Endothelial cell of umbilical vein (primary cell): Measurements from ENCODE around the gene CORO1A. TPM values are rescaled to one million over a fixed set of nuclear protein-coding genes. Genes with fewer than 3 reads are reported as not detected.

Experiments used
- BruUV-seq: library from RNA; stranded (reverse); fragments of 400-500 nt; replicated peaks from 2 replicates; lab custom pipeline; 2021; lab: Mats Ljungman, UMichigan
- CTCF ChIA-PET: fragments of 300-600, 350-600 bp; sonication (Branson Sonifier 250); formaldehyde crosslinking; loops from one replicate; lab custom pipeline; 2021; ENCODE audit warnings: antibody characterized with exemption, inconsistent platforms; lab: Charles Lee
- POLR2A ChIA-PET: fragments of 300-600, 350-600 bp; sonication (Branson Sonifier 250); formaldehyde crosslinking; loops from one replicate; lab custom pipeline; 2021; ENCODE audit warnings: antibody characterized with exemption, inconsistent platforms; lab: Charles Lee
- DNase-seq: peaks from one replicate; pipeline ENCODE4 v3.0.0-alpha.2; 2011; ENCODE audit warnings: low read depth, low spot score
- FAIRE-seq: peaks from 2 replicates; lab custom pipeline; 2011; peaks lifted over from hg19 to GRCh38; lab: Jason Lieb, UNC
- H2AFZ ChIP-seq: 2 replicates; pipeline ENCODE4 v1.6.0; 2012; ENCODE audit warnings: low read depth, low read length, control low read depth, inconsistent platforms
- H3K27ac ChIP-seq: 2 replicates; pipeline ENCODE4 v1.5.1; 2011; ENCODE audit warnings: low read depth, mild to moderate bottlenecking, control low read depth, low read length, moderate library complexity; ENCODE audit not compliant: insufficient read depth
- H3K27me3 ChIP-seq, 2 experiments: 2 replicates each; pipeline versions ENCODE4 v1.6.0 to v1.6.1; 2011; ENCODE audit warnings: low read length in 2 of 2, mixed read lengths in 1 of 2; ENCODE audit not compliant: control insufficient read depth in 2 of 2, insufficient read depth in 2 of 2
- H3K36me3 ChIP-seq, 2 experiments: 2 replicates in 1 of 2; 3 replicates in 1 of 2; pipeline ENCODE4 v1.5.1; 2011; ENCODE audit warnings: low read length in 2 of 2, mild to moderate bottlenecking in 1 of 2, moderate library complexity in 1 of 2; ENCODE audit not compliant: control insufficient read depth in 2 of 2, insufficient read depth in 2 of 2; ENCODE audit errors: extremely low read depth in 1 of 2
- H3K4me1 ChIP-seq: 3 replicates; pipeline ENCODE4 v1.5.1; 2011; ENCODE audit warnings: mild to moderate bottlenecking, low read length; ENCODE audit not compliant: control insufficient read depth, insufficient read depth; ENCODE audit errors: extremely low read depth
- H3K4me2 ChIP-seq: 2 replicates; pipeline ENCODE4 v1.6.1; 2011; ENCODE audit warnings: low read length, control low read depth, mixed read lengths; ENCODE audit not compliant: insufficient read depth
- H3K4me3 ChIP-seq, 3 experiments: fragments of 200-600 bp in 1 of 3; sonication (generic), shearing (Covaris generic) in 1 of 3; replicated peaks in 1 of 3; 2 replicates each; pipeline ENCODE4 v1.5.1; 2011 to 2016; ENCODE audit warnings: control low read depth in 3 of 3, low read length in 3 of 3, mild to moderate bottlenecking in 2 of 3, inconsistent platforms in 1 of 3, low read depth in 1 of 3, moderate library complexity in 1 of 3; ENCODE audit not compliant: insufficient read depth in 1 of 3
- H3K79me2 ChIP-seq: 2 replicates; pipeline ENCODE4 v1.6.0; 2012; ENCODE audit warnings: low read length, inconsistent platforms; ENCODE audit not compliant: control insufficient read depth, insufficient read depth
- H3K9ac ChIP-seq: replicated peaks from 2 replicates; pipeline ENCODE3; 2011; ENCODE audit warnings: low read length, control low read depth; ENCODE audit not compliant: insufficient read depth; ENCODE audit errors: extremely low read depth
- H3K9me1 ChIP-seq: replicated peaks from 3 replicates; pipeline ENCODE4 v1.6.0; 2011; ENCODE audit warnings: mild to moderate bottlenecking, low read length; ENCODE audit not compliant: control insufficient read depth, insufficient read depth; ENCODE audit errors: extremely low read depth
- H3K9me3 ChIP-seq: replicated peaks from 2 replicates; pipeline ENCODE4 v1.5.1; 2012; ENCODE audit warnings: low read length, inconsistent platforms; ENCODE audit not compliant: control insufficient read depth, insufficient read depth
- H4K20me1 ChIP-seq: replicated peaks from 2 replicates; pipeline ENCODE3; 2011; ENCODE audit warnings: mild to moderate bottlenecking, low read length; ENCODE audit not compliant: control insufficient read depth, insufficient read depth; ENCODE audit errors: extremely low read depth
- CTCF ChIP-seq, 2 donors: IDR thresholded peaks; 1 replicate in 1 of 2; 2 replicates in 1 of 2; pipeline ENCODE4 v1.5.1; 2011; ENCODE audit warnings: low read length in 2 of 2, mild to moderate bottlenecking in 2 of 2, moderate library complexity in 2 of 2, control low read depth in 1 of 2, inconsistent platforms in 1 of 2, low read depth in 1 of 2; ENCODE audit not compliant: insufficient read depth in 1 of 2; ENCODE audit errors: extremely low read depth in 1 of 2
- EZH2 ChIP-seq: IDR thresholded peaks from 2 replicates; pipeline ENCODE4 v1.6.1; 2012; ENCODE audit warnings: borderline replicate concordance, low read depth, mild to moderate bottlenecking, moderate library complexity, low read length, inconsistent platforms; ENCODE audit not compliant: severe bottlenecking
- FOS ChIP-seq: IDR thresholded peaks from 2 replicates; pipeline ENCODE4 v1.6.1; 2011; ENCODE audit warnings: mild to moderate bottlenecking, low read length, moderate library complexity, borderline replicate concordance; ENCODE audit not compliant: insufficient read depth
- GATA2 ChIP-seq: IDR thresholded peaks from 2 replicates; pipeline ENCODE4 v1.7.0; 2011; ENCODE audit warnings: low read depth, mild to moderate bottlenecking, moderate library complexity, mixed read lengths, low read length; ENCODE audit not compliant: insufficient read length, insufficient read depth
- JUN ChIP-seq: IDR thresholded peaks from 2 replicates; pipeline ENCODE4 v1.6.1; 2011; ENCODE audit warnings: borderline replicate concordance, low read depth; ENCODE audit not compliant: insufficient read length, insufficient read depth
- MAX ChIP-seq: IDR thresholded peaks from 2 replicates; pipeline ENCODE4 v1.6.1; 2011; ENCODE audit not compliant: insufficient read depth, insufficient read length
- MYC ChIP-seq: IDR thresholded peaks from one replicate; pipeline ENCODE4 v1.6.1; 2011; ENCODE audit warnings: mild to moderate bottlenecking, low read depth, low read length
- POLR2A ChIP-seq: IDR thresholded peaks from 2 replicates; pipeline ENCODE4 v1.6.1; 2012; ENCODE audit warnings: low read depth, mild to moderate bottlenecking, control low read depth, low read length
- POLR2AphosphoS5 ChIP-seq: IDR thresholded peaks from 2 replicates; pipeline ENCODE4 v1.6.1; 2012; ENCODE audit warnings: low read depth, mild to moderate bottlenecking, control low read depth, low read length, moderate library complexity; ENCODE audit not compliant: insufficient read depth
- dilution Hi-C: fragments of 300-500 bp; cut with MboI; formaldehyde crosslinking; loops from one replicate; pipeline ENCODE4 v1.15.0; 2019; ENCODE audit warnings: low sequenced_read_pairs; ENCODE audit not compliant: extremely low pct_ligation_motif_present
- intact Hi-C: fragments of 100-400 bp; cut with micrococcal nuclease; formaldehyde crosslinking; loops from one replicate; pipeline ENCODE4 v1.10.0; 2022
- polyA plus RNA-seq, 4 experiments: library from polyadenylated mRNA; depleted of rRNA in 3 of 4; stranded (reverse) in 3 of 4; unstranded in 1 of 4; fragments of >200 nt; gene quantifications; 2 replicates each; pipeline versions ENCODE4 v1.2.1 to v1.2.3, GENCODE V29; 2011 to 2012; ENCODE audit warnings: missing spikeins in 1 of 4
- total RNA-seq: library from RNA; stranded (reverse); gene quantifications from 2 replicates; pipeline ENCODE4 v1.2.3, GENCODE V29; 2021

CORO1A gene
- total and polyA plus RNA-seq, 2 donors (not counting 3 experiments of a cell fraction or from before 2014, with no cell fraction given): 6.1 to 6.4 TPM

- CTCF ChIA-PET: interaction anchor here (1.0 to 1.5 kb wide), 4 partner anchors 18 to 105 kb away, joined by 3 to 4 read pairs (median 3); partner anchors contain the start of gene TBX6
- Histone ChIP-seq H3K36me3 (no peaks in the 10 kb centered on the region), H3K9ac (no peak overlapping the region), H2AFZ (no peak overlapping the region), H4K20me1 (no peaks in the 10 kb centered on the region), H3K27ac (no peak overlapping the region), H3K27me3 (no peaks in the 10 kb centered on the region), H3K9me1 (no peaks in the 10 kb centered on the region), H3K79me2 (no peaks in the 10 kb centered on the region), H3K9me3 (no peaks in the 10 kb centered on the region), H3K4me2 (no peak overlapping the region), H3K4me3 (no peak overlapping the region), H3K4me1 (no peaks in the 10 kb centered on the region)
- no TSS peak for BruUV-seq
- FAIRE-seq (no peak), DNase-seq (no peak)
- no peak for TF ChIP-seq JUN
- no peak for TF ChIP-seq GATA2
- dilution Hi-C loops: no loop called here
- intact Hi-C loops: no loop called here
- POLR2A ChIA-PET: interaction anchor here (0.7 kb wide), 1 partner anchor 371 kb away, joined by 3 read pairs; no protein-coding TSS in a partner anchor
Measured at GRCh38 chr16:30136971-30137605, 46.3 kb upstream of the CORO1A start.

GRCh38 chr16:30137897-30138296, 45.5 kb upstream of the CORO1A start:
- Histone ChIP-seq H3K4me1 (no peaks in the 10 kb centered on the region), H4K20me1 (no peaks in the 10 kb centered on the region), H3K79me2 (no peaks in the 10 kb centered on the region), H3K27ac (no peak overlapping the region), H3K4me2 (no peak overlapping the region), H3K9me1 (no peaks in the 10 kb centered on the region), H3K36me3 (no peaks in the 10 kb centered on the region), H2AFZ (no peak overlapping the region), H3K9ac (no peak overlapping the region), H3K27me3 (no peaks in the 10 kb centered on the region), H3K4me3 (no peak overlapping the region), H3K9me3 (no peaks in the 10 kb centered on the region)
- TF ChIP-seq POLR2A: no peak
- no peak for TF ChIP-seq MYC
- TF ChIP-seq FOS: no peak
- no peak for TF ChIP-seq JUN
- TF ChIP-seq POLR2AphosphoS5: no peak
- no peak for TF ChIP-seq CTCF (IDR thresholded peaks at IDR 0.05; ENCODE audit: extremely low read depth in 1 of 2, insufficient read depth in 1 of 2, low read depth in 1 of 2, low read length in 2 of 2)
- TF ChIP-seq GATA2: no peak
- TF ChIP-seq EZH2: no peak
- no peak for TF ChIP-seq MAX
- DNase-seq: no peak
- FAIRE-seq: no peak
- dilution Hi-C loops: no loop called here
- intact Hi-C loops: no loop called here
- BruUV-seq: no TSS peak
- POLR2A ChIA-PET: no interaction called here
- CTCF ChIA-PET: interaction anchor here (1.2 kb wide), 1 partner anchor 106 kb away, joined by 3 read pairs; no protein-coding TSS in a partner anchor
